ENCODE results near the gene PREX1. TPM values are rescaled to one million over a fixed set of nuclear protein-coding genes. Genes with fewer than 3 reads are reported as not detected.

Gene PREX1
- total and polyA plus RNA-seq, 2 donors (not counting 3 experiments of a cell fraction or from before 2014, with no cell fraction given), result 51.3 to 72.9 TPM

- intact Hi-C loops (cut with micrococcal nuclease), result no loop called here
- no peaks in the 10 kb centered on the region for H3K27me3 ChIP-seq (ENCODE audit: control insufficient read depth in 2 of 2, insufficient read depth in 2 of 2, low read length in 2 of 2)
- no TSS peak for BruUV-seq (replicated peaks)
- POLR2A ChIA-PET, result no interaction called here
- H3K9me1 ChIP-seq (replicated peaks; ENCODE audit: control insufficient read depth, extremely low read depth, insufficient read depth, low read length), result no peaks in the 10 kb centered on the region
- H3K79me2 ChIP-seq (ENCODE audit: control insufficient read depth, insufficient read depth, low read length), result no peaks in the 10 kb centered on the region
- H3K9me3 ChIP-seq (replicated peaks; ENCODE audit: control insufficient read depth, insufficient read depth, low read length), result no peaks in the 10 kb centered on the region
- H3K27ac ChIP-seq (ENCODE audit: insufficient read depth, low read depth, low read length), result no peak overlapping the region
- dilution Hi-C loops (cut with MboI; ENCODE audit: extremely low pct_ligation_motif_present, low sequenced_read_pairs), result no loop called here
- peaks cover 0 to 45% of the 10 kb centered on the region in 2 experiments for H3K36me3 ChIP-seq (ENCODE audit: control insufficient read depth in 2 of 2, extremely low read depth in 1 of 2, insufficient read depth in 2 of 2, low read length in 2 of 2)
- H2AFZ ChIP-seq (ENCODE audit: low read depth, low read length), result no peak overlapping the region
- H4K20me1 ChIP-seq (replicated peaks; ENCODE audit: control insufficient read depth, extremely low read depth, insufficient read depth, low read length), result no peaks in the 10 kb centered on the region
- FAIRE-seq (no peak), DNase-seq (ENCODE audit: low read depth, low spot score) (no peak)
- H3K4me2 ChIP-seq (ENCODE audit: insufficient read depth, low read length), result no peak overlapping the region
- H3K4me3 ChIP-seq (replicated peaks in 1 of 3; ENCODE audit: insufficient read depth in 1 of 3, low read depth in 1 of 3, low read length in 3 of 3), result no peak overlapping the region
- TF ChIP-seq FOS (IDR thresholded peaks at IDR 0.05; ENCODE audit: borderline replicate concordance, insufficient read depth, low read length) (no peak), POLR2A (IDR thresholded peaks at IDR 0.05; ENCODE audit: low read depth, low read length) (no peak), JUN (IDR thresholded peaks at IDR 0.05; ENCODE audit: borderline replicate concordance, insufficient read depth, insufficient read length, low read depth) (no peak), MAX (IDR thresholded peaks at IDR 0.05; ENCODE audit: insufficient read depth, insufficient read length) (no peak), CTCF (IDR thresholded peaks at IDR 0.05; ENCODE audit: extremely low read depth in 1 of 2, insufficient read depth in 1 of 2, low read depth in 1 of 2, low read length in 2 of 2) (no peak), EZH2 (IDR thresholded peaks at IDR 0.05; ENCODE audit: borderline replicate concordance, low read depth, low read length, severe bottlenecking) (no peak), POLR2AphosphoS5 (IDR thresholded peaks at IDR 0.05; ENCODE audit: insufficient read depth, low read depth, low read length) (no peak), MYC (IDR thresholded peaks at IDR 0.05; ENCODE audit: low read depth, low read length) (no peak), GATA2 (IDR thresholded peaks at IDR 0.05; ENCODE audit: insufficient read depth, insufficient read length, low read depth, low read length) (no peak)
- no peak overlapping the region for H3K9ac ChIP-seq (replicated peaks; ENCODE audit: extremely low read depth, insufficient read depth, low read length)
- H3K4me1 ChIP-seq (ENCODE audit: control insufficient read depth, extremely low read depth, insufficient read depth, low read length), result no peaks in the 10 kb centered on the region
- CTCF ChIA-PET, result no interaction called here
Measured at GRCh38 chr20:48626938-48627736, 200.7 kb downstream of the PREX1 start.
